Measurements from ENCODE around the gene AMOTL1.

- TF ChIP-seq ZNF274 (IDR thresholded peaks at IDR 0.05; ENCODE audit: low read depth, low read length) (no peak), YY1 (IDR thresholded peaks at IDR 0.05; ENCODE audit: insufficient read depth, insufficient read length) (no peak)
These were observed 40.3 kb upstream of the AMOTL1 start for GRCh38 chr11:94727819-94728218.
